IMR-90 (cell line): Measurements from ENCODE around the gene MBOAT1. TPM values are rescaled to one million over a fixed set of nuclear protein-coding genes. Genes with fewer than 3 reads are reported as not detected.

Experiments
- ATAC-seq: fragments of 200-7000 bp; cut with Tn5 transposase; 2 replicates; pipeline ENCODE4 v1.9.1; 2020; ENCODE audit warnings: low read depth, mild to moderate bottlenecking, moderate library complexity
- BruUV-seq: library from RNA; stranded (reverse); fragments of 400-500 nt; replicated peaks from 2 replicates; lab custom pipeline; 2021; lab: Mats Ljungman, UMichigan
- CTCF ChIA-PET: fragments of 300-600 bp; formaldehyde crosslinking; extraction: SDS; loops from one replicate; lab custom pipeline; 2021; ENCODE audit warnings: antibody characterized with exemption; lab: Yijun Ruan, JAX
- POLR2A ChIA-PET: fragments of 300-600 bp; sonication (Branson Sonifier 250); formaldehyde crosslinking; loops from one replicate; lab custom pipeline; 2022; ENCODE audit warnings: antibody characterized with exemption; ENCODE audit not compliant: unreplicated experiment; lab: Charles Lee
- DNase-seq: peaks from one replicate; pipeline ENCODE4 v3.0.0; 2013
- H2AFZ ChIP-seq: replicated peaks from 2 replicates; pipeline ENCODE3; 2013; ENCODE audit warnings: low read length, mild to moderate bottlenecking; ENCODE audit not compliant: poor library complexity
- H2AK5ac ChIP-seq: 2 replicates; pipeline ENCODE4 v1.6.1; 2013; ENCODE audit warnings: low read depth, low read length, inconsistent platforms
- H2AK9ac ChIP-seq: replicated peaks from 2 replicates; pipeline ENCODE3; 2013; ENCODE audit warnings: mild to moderate bottlenecking, low read depth, low read length, moderate library complexity; ENCODE audit not compliant: poor library complexity
- H2BK120ac ChIP-seq: 2 replicates; pipeline ENCODE4 v1.6.1; 2013; ENCODE audit warnings: low read depth, low read length, inconsistent platforms
- H2BK15ac ChIP-seq: 3 replicates; pipeline ENCODE4 v1.6.1; 2013; ENCODE audit warnings: low read depth, low read length, inconsistent platforms
- H2BK20ac ChIP-seq: 2 replicates; pipeline ENCODE4 v1.6.1; 2013; ENCODE audit warnings: low read depth, mild to moderate bottlenecking, inconsistent platforms, low read length, moderate library complexity
- H2BK5ac ChIP-seq: 2 replicates; pipeline ENCODE4 v1.6.1; 2013; ENCODE audit warnings: mild to moderate bottlenecking, low read depth, low read length, inconsistent platforms; ENCODE audit not compliant: poor library complexity, severe bottlenecking
- H3K14ac ChIP-seq: replicated peaks from 2 replicates; pipeline ENCODE4 v1.6.1; 2013; ENCODE audit warnings: low read depth, low read length, inconsistent platforms
- H3K18ac ChIP-seq: 2 replicates; pipeline ENCODE4 v1.6.1; 2013; ENCODE audit warnings: low read depth, low read length, control low read depth
- H3K23ac ChIP-seq: 2 replicates; pipeline ENCODE4 v1.6.1; 2013; ENCODE audit warnings: low read depth, low read length, inconsistent platforms
- H3K27ac ChIP-seq: 2 replicates; pipeline ENCODE4 v1.5.1; 2013; ENCODE audit warnings: mild to moderate bottlenecking, control low read depth, low read length; ENCODE audit not compliant: insufficient read depth
- H3K27me3 ChIP-seq: 2 replicates; pipeline ENCODE4 v1.6.1; 2013; ENCODE audit warnings: low read length; ENCODE audit not compliant: control insufficient read depth, insufficient read depth
- H3K36me3 ChIP-seq: 2 replicates; pipeline ENCODE4 v1.6.1; 2013; ENCODE audit warnings: low read length, mixed read lengths; ENCODE audit not compliant: control insufficient read depth, insufficient read depth
- H3K4ac ChIP-seq: 2 replicates; pipeline ENCODE4 v1.6.1; 2013; ENCODE audit warnings: low read depth, low read length, inconsistent platforms
- H3K4me1 ChIP-seq: 2 replicates; pipeline ENCODE4 v1.6.1; 2013; ENCODE audit warnings: low read length, mixed read lengths; ENCODE audit not compliant: control insufficient read depth, insufficient read depth
- H3K4me2 ChIP-seq: 2 replicates; pipeline ENCODE4 v1.6.1; 2013; ENCODE audit warnings: low read depth, mild to moderate bottlenecking, control low read depth, low read length, moderate library complexity
- H3K4me3 ChIP-seq: 2 replicates; pipeline ENCODE4 v1.5.1; 2013; ENCODE audit warnings: low read depth, mild to moderate bottlenecking, control low read depth, low read length, moderate library complexity; ENCODE audit not compliant: insufficient read depth
- H3K56ac ChIP-seq: 2 replicates; pipeline ENCODE4 v1.6.1; 2013; ENCODE audit warnings: low read length, inconsistent platforms; ENCODE audit not compliant: insufficient read depth; ENCODE audit errors: extremely low read depth
- H3K79me1 ChIP-seq, 2 experiments: 2 replicates each; pipeline ENCODE4 v1.6.1; 2013; ENCODE audit warnings: low read length in 2 of 2, inconsistent platforms in 1 of 2, low read depth in 1 of 2
- H3K9ac ChIP-seq: 2 replicates; pipeline ENCODE4 v1.6.1; 2013; ENCODE audit warnings: low read depth, low read length, control low read depth
- H3K9me1 ChIP-seq: 2 replicates; pipeline ENCODE4 v1.6.1; 2013; ENCODE audit warnings: low read length, inconsistent platforms; ENCODE audit not compliant: insufficient read depth
- H3K9me3 ChIP-seq: 2 replicates; pipeline ENCODE4 v1.6.1; 2013; ENCODE audit warnings: low read length; ENCODE audit not compliant: control insufficient read depth, insufficient read depth
- H4K20me1 ChIP-seq: 2 replicates; pipeline ENCODE4 v1.6.1; 2013; ENCODE audit warnings: low read length, inconsistent platforms; ENCODE audit not compliant: insufficient read depth
- H4K5ac ChIP-seq: 2 replicates; pipeline ENCODE4 v1.6.1; 2013; ENCODE audit warnings: mild to moderate bottlenecking, low read depth, low read length, control low read depth
- H4K8ac ChIP-seq, 2 experiments: 2 replicates each; pipeline ENCODE4 v1.6.1; 2013; ENCODE audit warnings: low read depth in 2 of 2, low read length in 2 of 2, control low read depth in 1 of 2, inconsistent platforms in 1 of 2
- H4K91ac ChIP-seq: 2 replicates; pipeline ENCODE4 v1.6.1; 2013; ENCODE audit warnings: low read depth, low read length, inconsistent platforms; ENCODE audit not compliant: insufficient read depth
- BHLHE40 ChIP-seq: fragments of 150-350 bp; IDR thresholded peaks from 2 replicates; pipeline ENCODE4 v1.6.1; 2016; ENCODE audit warnings: mild to moderate bottlenecking, low read depth, low read length
- CEBPB ChIP-seq: IDR thresholded peaks from 2 replicates; pipeline ENCODE4 v1.6.1; 2012; ENCODE audit warnings: low read depth, low read length, improper control_type of control experiment
- CHD1 ChIP-seq: IDR thresholded peaks from 2 replicates; pipeline ENCODE4 v1.6.1; 2012; ENCODE audit warnings: low read depth, low read length, improper control_type of control experiment
- FOS ChIP-seq: fragments of 150-350 bp; IDR thresholded peaks from 2 replicates; pipeline ENCODE4 v1.6.1; 2016; ENCODE audit warnings: low read depth, low read length
- MAFK ChIP-seq: IDR thresholded peaks from 2 replicates; pipeline ENCODE4 v1.6.1; 2012; ENCODE audit warnings: low read depth, low read length, improper control_type of control experiment
- MAZ ChIP-seq: IDR thresholded peaks from 2 replicates; pipeline ENCODE4 v1.6.1; 2012; ENCODE audit warnings: low read depth, mild to moderate bottlenecking, low read length, improper control_type of control experiment, moderate library complexity, borderline replicate concordance
- MXI1 ChIP-seq: IDR thresholded peaks from 2 replicates; pipeline ENCODE4 v1.6.1; 2012; ENCODE audit warnings: low read depth, mild to moderate bottlenecking, low read length, moderate library complexity, borderline replicate concordance
- NFE2L2 ChIP-seq: fragments of 150-350 bp; IDR thresholded peaks from 2 replicates; pipeline ENCODE4 v1.6.1; 2016; ENCODE audit warnings: low read depth, mild to moderate bottlenecking, low read length
- POLR2A ChIP-seq: IDR thresholded peaks from 2 replicates; pipeline ENCODE4 v1.6.1; 2012; ENCODE audit warnings: mild to moderate bottlenecking, low read depth, low read length
- RAD21 ChIP-seq: IDR thresholded peaks from 2 replicates; pipeline ENCODE4 v1.6.1; 2012; ENCODE audit warnings: low read length, improper control_type of control experiment
- RCOR1 ChIP-seq: IDR thresholded peaks from 2 replicates; pipeline ENCODE4 v1.6.1; 2012; ENCODE audit warnings: mild to moderate bottlenecking, low read length, improper control_type of control experiment; ENCODE audit not compliant: insufficient replicate concordance
- RFX5 ChIP-seq: IDR thresholded peaks from 2 replicates; pipeline ENCODE4 v1.8.0; 2012; ENCODE audit warnings: low read depth, mild to moderate bottlenecking, low read length, moderate library complexity
- SMC3 ChIP-seq: fragments of 150-350 bp; IDR thresholded peaks from 2 replicates; pipeline ENCODE4 v1.6.1; 2016; ENCODE audit warnings: low read depth, mild to moderate bottlenecking, antibody characterized with exemption, low read length, moderate library complexity
- WGBS, 2 experiments: methylation state at CpG; one replicate each; pipeline versions ENCODE4 v1.1.5 to v1.1.7; 2013; ENCODE audit warnings: missing lambda C conversion rate in 2 of 2; ENCODE audit not compliant: insufficient read length in 1 of 2; ENCODE audit errors: extremely low coverage in 2 of 2; 5-methylcytosine and 5-hydroxymethylcytosine counted together
- dilution Hi-C: fragments of 300-500 bp; cut with HindIII; formaldehyde crosslinking; loops from one replicate; pipeline ENCODE4 v1.14.3; 2018; ENCODE audit warnings: low sequenced_read_pairs; ENCODE audit not compliant: unreplicated experiment
- in situ Hi-C: fragments of 300-500 bp; cut with MboI; formaldehyde crosslinking; loops from 3 replicates; pipeline ENCODE4 v1.14.3; 2019; ENCODE audit warnings: low sequenced_read_pairs, inconsistent platforms, mixed read lengths
- intact Hi-C: fragments of 100-400 bp; cut with micrococcal nuclease; formaldehyde crosslinking; loops from 2 replicates; pipeline ENCODE4 v1.10.0; 2022
- polyA plus RNA-seq, 3 experiments: library from polyadenylated mRNA; depleted of rRNA; stranded (reverse); fragments of >200 nt; gene quantifications; 2 replicates each; pipeline ENCODE4 v1.2.3, GENCODE V29; 2012; ENCODE audit warnings: low replicate concordance in 1 of 3
- total RNA-seq: library from RNA; depleted of rRNA; stranded (reverse); fragments of >200 nt; gene quantifications from 2 replicates; pipeline ENCODE4 v1.2.3, GENCODE V29; 2012
- TF ChIP-seq, protein P1 (sequence below): conservative IDR thresholded peaks from 2 replicates; pipeline ENCODE4 v1.5.1; 2012; ENCODE audit warnings: mild to moderate bottlenecking, low read depth, low read length, improper control_type of control experiment
- TF ChIP-seq, protein P2 (sequence below): fragments of 150-350 bp; IDR thresholded peaks from 2 replicates; pipeline ENCODE4 v1.6.1; 2016; ENCODE audit warnings: low read depth, mild to moderate bottlenecking, low read length, moderate library complexity, borderline replicate concordance
- TF ChIP-seq, protein P3 (sequence below): fragments of 150-350 bp; IDR thresholded peaks from 2 replicates; pipeline ENCODE4 v1.6.1; 2017; ENCODE audit warnings: mild to moderate bottlenecking, antibody characterized with exemption, low read length, low read depth

Gene MBOAT1
- total and polyA plus RNA-seq, 2 of the 4 experiments (the other 2 are of a cell fraction) = 1.6 to 4.7 TPM

DNA sequence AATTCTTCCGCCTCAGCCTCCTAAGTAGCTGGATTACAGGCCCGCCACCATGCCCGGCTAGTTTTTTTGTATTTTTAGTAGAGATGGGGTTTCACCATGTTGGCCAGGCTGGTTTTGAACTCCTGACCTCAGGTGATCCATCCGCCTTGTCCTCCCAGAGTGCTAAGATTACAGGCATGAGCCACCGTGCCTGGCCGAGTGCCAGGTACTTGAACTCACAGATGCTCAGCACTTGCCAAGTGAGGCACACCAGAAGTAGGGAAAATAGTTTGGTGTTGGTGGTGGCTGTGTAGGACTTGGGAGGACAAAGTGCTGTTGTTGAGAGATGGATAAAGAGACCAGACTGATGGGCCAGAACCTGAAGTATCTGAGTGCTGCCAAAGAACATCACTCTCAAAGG, 40.0 kb upstream of the MBOAT1 start:
- Histone ChIP-seq H3K4me2 (no peak overlapping the region), H2AK9ac (no peak overlapping the region), H4K91ac (no peak overlapping the region), H3K9me3 (no peaks in the 10 kb centered on the region), H3K9ac (no peak overlapping the region), H2AK5ac (no peak overlapping the region), H2AFZ (no peak overlapping the region), H3K9me1 (no peaks in the 10 kb centered on the region), H3K56ac (no peak overlapping the region), H2BK120ac (no peak overlapping the region), H3K18ac (no peak overlapping the region), H3K14ac (no peak overlapping the region), H4K5ac (no peak overlapping the region), H3K79me1 (no peaks in the 10 kb centered on the region), H2BK20ac (no peak overlapping the region), H4K8ac (no peak overlapping the region), H3K4ac (no peak overlapping the region), H2BK15ac (no peak overlapping the region), H4K20me1 (no peaks in the 10 kb centered on the region), H3K27me3 (peaks cover 3% of the 10 kb centered on the region; the same call in 1 of the 2 replicates), H2BK5ac (no peak overlapping the region), H3K4me3 (no peak overlapping the region), H3K36me3 (no peaks in the 10 kb centered on the region), H3K23ac (no peak overlapping the region), H3K4me1 (no peaks in the 10 kb centered on the region), H3K27ac (no peak overlapping the region)
- DNase-seq (no peak), ATAC-seq (no peak)
- dilution Hi-C loops (no loop called here), in situ Hi-C loops (no loop called here), intact Hi-C loops (no loop called here)
- ChIA-PET POLR2A (no interaction called here), CTCF (no interaction called here)
- BruUV-seq = no TSS peak
- 100% methylated on average over 1 of the region's 6 CpGs; no CpG with 5 or more reads in 1 of the 2 experiments for WGBS, 2 experiments
- no peak for TF ChIP-seq RCOR1
- TF ChIP-seq POLR2A = no peak
- TF ChIP-seq, protein P1, sequence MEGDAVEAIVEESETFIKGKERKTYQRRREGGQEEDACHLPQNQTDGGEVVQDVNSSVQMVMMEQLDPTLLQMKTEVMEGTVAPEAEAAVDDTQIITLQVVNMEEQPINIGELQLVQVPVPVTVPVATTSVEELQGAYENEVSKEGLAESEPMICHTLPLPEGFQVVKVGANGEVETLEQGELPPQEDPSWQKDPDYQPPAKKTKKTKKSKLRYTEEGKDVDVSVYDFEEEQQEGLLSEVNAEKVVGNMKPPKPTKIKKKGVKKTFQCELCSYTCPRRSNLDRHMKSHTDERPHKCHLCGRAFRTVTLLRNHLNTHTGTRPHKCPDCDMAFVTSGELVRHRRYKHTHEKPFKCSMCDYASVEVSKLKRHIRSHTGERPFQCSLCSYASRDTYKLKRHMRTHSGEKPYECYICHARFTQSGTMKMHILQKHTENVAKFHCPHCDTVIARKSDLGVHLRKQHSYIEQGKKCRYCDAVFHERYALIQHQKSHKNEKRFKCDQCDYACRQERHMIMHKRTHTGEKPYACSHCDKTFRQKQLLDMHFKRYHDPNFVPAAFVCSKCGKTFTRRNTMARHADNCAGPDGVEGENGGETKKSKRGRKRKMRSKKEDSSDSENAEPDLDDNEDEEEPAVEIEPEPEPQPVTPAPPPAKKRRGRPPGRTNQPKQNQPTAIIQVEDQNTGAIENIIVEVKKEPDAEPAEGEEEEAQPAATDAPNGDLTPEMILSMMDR = no peak
- TF ChIP-seq SMC3 = no peak
- TF ChIP-seq, protein P2, sequence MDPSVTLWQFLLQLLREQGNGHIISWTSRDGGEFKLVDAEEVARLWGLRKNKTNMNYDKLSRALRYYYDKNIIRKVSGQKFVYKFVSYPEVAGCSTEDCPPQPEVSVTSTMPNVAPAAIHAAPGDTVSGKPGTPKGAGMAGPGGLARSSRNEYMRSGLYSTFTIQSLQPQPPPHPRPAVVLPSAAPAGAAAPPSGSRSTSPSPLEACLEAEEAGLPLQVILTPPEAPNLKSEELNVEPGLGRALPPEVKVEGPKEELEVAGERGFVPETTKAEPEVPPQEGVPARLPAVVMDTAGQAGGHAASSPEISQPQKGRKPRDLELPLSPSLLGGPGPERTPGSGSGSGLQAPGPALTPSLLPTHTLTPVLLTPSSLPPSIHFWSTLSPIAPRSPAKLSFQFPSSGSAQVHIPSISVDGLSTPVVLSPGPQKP = no peak
- no peak for TF ChIP-seq BHLHE40
- no peak for TF ChIP-seq MAZ
- no peak for TF ChIP-seq RAD21
- TF ChIP-seq, protein P3, sequence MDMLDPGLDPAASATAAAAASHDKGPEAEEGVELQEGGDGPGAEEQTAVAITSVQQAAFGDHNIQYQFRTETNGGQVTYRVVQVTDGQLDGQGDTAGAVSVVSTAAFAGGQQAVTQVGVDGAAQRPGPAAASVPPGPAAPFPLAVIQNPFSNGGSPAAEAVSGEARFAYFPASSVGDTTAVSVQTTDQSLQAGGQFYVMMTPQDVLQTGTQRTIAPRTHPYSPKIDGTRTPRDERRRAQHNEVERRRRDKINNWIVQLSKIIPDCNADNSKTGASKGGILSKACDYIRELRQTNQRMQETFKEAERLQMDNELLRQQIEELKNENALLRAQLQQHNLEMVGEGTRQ = no peak
- no peak for TF ChIP-seq FOS
- no peak for TF ChIP-seq RFX5
- TF ChIP-seq NFE2L2 = no peak
- no peak for TF ChIP-seq CHD1
- TF ChIP-seq CEBPB = no peak
- TF ChIP-seq MXI1 = no peak
- TF ChIP-seq MAFK = no peak
